H1 (cell line): ENCODE data around the gene MYBPC2. TPM values are rescaled to one million over a fixed set of nuclear protein-coding genes. Genes with fewer than 3 reads are reported as not detected.

Experiments
- CTCF ChIA-PET: fragments of 300-600 bp; sonication (Branson Sonifier 250); formaldehyde crosslinking; loops from one replicate; lab custom pipeline; 2021; ENCODE audit not compliant: partially characterized antibody; lab: Charles Lee
- POLR2A ChIA-PET: fragments of 300-600 bp; sonication (Branson Sonifier 250); formaldehyde crosslinking; loops from one replicate; lab custom pipeline; 2021; ENCODE audit warnings: inconsistent platforms; ENCODE audit not compliant: partially characterized antibody; lab: Charles Lee
- DNase-seq, 2 experiments: peaks; one replicate each; pipeline versions ENCODE4 v3.0.0 to v3.0.0-alpha.2; 2010 to 2022; ENCODE audit warnings: low spot score in 2 of 2, low read depth in 1 of 2, mixed read lengths in 1 of 2
- FAIRE-seq: peaks from 2 replicates; lab custom pipeline; 2011; peaks lifted over from hg19 to GRCh38; lab: Jason Lieb, UNC
- H2AFZ ChIP-seq: 2 replicates; pipeline ENCODE4 v1.8.1; 2012; ENCODE audit warnings: low read length, inconsistent platforms
- H2AK5ac ChIP-seq: 2 replicates; pipeline ENCODE4 v1.6.1; 2013; ENCODE audit warnings: low read depth, low read length
- H2BK120ac ChIP-seq: replicated peaks from 2 replicates; pipeline ENCODE3; 2013; ENCODE audit warnings: low read depth, low read length, inconsistent platforms
- H2BK12ac ChIP-seq: 2 replicates; pipeline ENCODE4 v1.6.1; 2013; ENCODE audit warnings: low read depth, low read length
- H2BK15ac ChIP-seq: 2 replicates; pipeline ENCODE4 v1.6.1; 2013; ENCODE audit warnings: low read length
- H2BK20ac ChIP-seq: 2 replicates; pipeline ENCODE4 v1.6.1; 2013; ENCODE audit warnings: low read length
- H2BK5ac ChIP-seq: 2 replicates; pipeline ENCODE4 v1.6.1; 2013; ENCODE audit warnings: low read depth, low read length
- H3K14ac ChIP-seq: 2 replicates; pipeline ENCODE4 v1.6.1; 2013; ENCODE audit warnings: inconsistent platforms; ENCODE audit not compliant: insufficient read length
- H3K18ac ChIP-seq: 2 replicates; pipeline ENCODE4 v1.6.1; 2013; ENCODE audit warnings: low read length; ENCODE audit errors: extremely low read depth
- H3K23ac ChIP-seq: 2 replicates; pipeline ENCODE4 v1.6.1; 2013; ENCODE audit warnings: inconsistent platforms; ENCODE audit not compliant: insufficient read length
- H3K23me2 ChIP-seq: 2 replicates; pipeline ENCODE4 v1.6.1; 2013; ENCODE audit warnings: low read depth, low read length
- H3K27ac ChIP-seq: 2 replicates; pipeline ENCODE4 v1.6.1; 2011; ENCODE audit warnings: low read depth, low read length, inconsistent platforms
- H3K27me3 ChIP-seq, 4 experiments: replicated peaks in 1 of 4; 1 replicate in 1 of 4; 2 replicates in 3 of 4; pipeline versions ENCODE4 v1.6.1 to v1.8.1; 2011 to 2013; ENCODE audit warnings: low read length in 3 of 4, mild to moderate bottlenecking in 3 of 4, inconsistent platforms in 2 of 4, mixed read lengths in 2 of 4, moderate library complexity in 1 of 4; ENCODE audit not compliant: control insufficient read depth in 3 of 4, insufficient read depth in 3 of 4; ENCODE audit errors: extremely low read depth in 1 of 4
- H3K36me3 ChIP-seq, 4 experiments: 2 replicates each; pipeline versions ENCODE4 v1.6.1 to v1.8.1; 2011 to 2013; ENCODE audit warnings: mild to moderate bottlenecking in 4 of 4, low read length in 3 of 4, moderate library complexity in 2 of 4, control low read depth in 1 of 4, inconsistent platforms in 1 of 4; ENCODE audit not compliant: insufficient read depth in 4 of 4, control insufficient read depth in 2 of 4
- H3K4ac ChIP-seq: replicated peaks from 2 replicates; pipeline ENCODE3; 2013; ENCODE audit warnings: low read length, low read depth, mixed read lengths, inconsistent platforms; ENCODE audit not compliant: insufficient read length
- H3K4me1 ChIP-seq, 4 experiments: replicated peaks in 1 of 4; 1 replicate in 1 of 4; 2 replicates in 3 of 4; pipeline versions ENCODE4 v1.6.1 to v1.8.1; 2011 to 2013; ENCODE audit warnings: low read length in 3 of 4, inconsistent platforms in 2 of 4, mixed read lengths in 1 of 4; ENCODE audit not compliant: insufficient read depth in 4 of 4, control insufficient read depth in 3 of 4
- H3K4me2 ChIP-seq, 2 experiments: 2 replicates each; pipeline versions ENCODE4 v1.6.1 to v1.8.1; 2011 to 2013; ENCODE audit warnings: low read depth in 2 of 2, low read length in 2 of 2, control low read depth in 1 of 2, inconsistent platforms in 1 of 2, mild to moderate bottlenecking in 1 of 2; ENCODE audit not compliant: insufficient read depth in 1 of 2
- H3K4me3 ChIP-seq, 4 experiments: fragments of 200-600, 300-600 bp in 1 of 4; sonication (generic), shearing (Covaris generic), sonication (Bioruptor Twin) in 1 of 4; 2 replicates each; pipeline versions ENCODE4 v1.5.1 to v1.8.1; 2011 to 2016; ENCODE audit warnings: low read length in 4 of 4, low read depth in 3 of 4, control low read depth in 2 of 4, inconsistent platforms in 2 of 4, mild to moderate bottlenecking in 2 of 4, mixed read lengths in 1 of 4, moderate library complexity in 1 of 4; ENCODE audit not compliant: insufficient read depth in 2 of 4; ENCODE audit errors: extremely low read depth in 1 of 4
- H3K56ac ChIP-seq: replicated peaks from 2 replicates; pipeline ENCODE3; 2013; ENCODE audit warnings: low read depth, mild to moderate bottlenecking, mixed read lengths, low read length, inconsistent platforms; ENCODE audit not compliant: insufficient read length
- H3K79me1 ChIP-seq: 2 replicates; pipeline ENCODE4 v1.6.1; 2013; ENCODE audit warnings: low read depth, low read length, control low read depth
- H3K79me2 ChIP-seq, 2 experiments: 2 replicates each; pipeline versions ENCODE4 v1.6.1 to v1.8.1; 2012 to 2013; ENCODE audit warnings: low read length in 2 of 2, mild to moderate bottlenecking in 2 of 2, inconsistent platforms in 1 of 2; ENCODE audit not compliant: insufficient read depth in 2 of 2, control insufficient read depth in 1 of 2
- H3K9ac ChIP-seq, 4 experiments: replicated peaks in 1 of 4; 1 replicate in 1 of 4; 2 replicates in 3 of 4; pipeline versions ENCODE4 v1.6.1 to v1.8.1; 2011 to 2013; ENCODE audit warnings: low read depth in 3 of 4, low read length in 3 of 4, control low read depth in 2 of 4, mild to moderate bottlenecking in 2 of 4, moderate library complexity in 2 of 4, inconsistent platforms in 1 of 4; ENCODE audit errors: extremely low read depth in 1 of 4
- H3K9me3 ChIP-seq, 2 experiments: 2 replicates each; pipeline versions ENCODE4 v1.6.1 to v1.8.1; 2012 to 2013; ENCODE audit warnings: mild to moderate bottlenecking in 2 of 2, moderate library complexity in 2 of 2, control low read depth in 1 of 2, inconsistent platforms in 1 of 2, low read depth in 1 of 2, low read length in 1 of 2, mixed read lengths in 1 of 2; ENCODE audit not compliant: insufficient read depth in 2 of 2
- H4K20me1 ChIP-seq, 2 experiments: replicated peaks in 1 of 2; 2 replicates each; pipeline versions ENCODE3 to v1.8.1; 2011 to 2013; ENCODE audit warnings: inconsistent platforms in 2 of 2, low read length in 2 of 2, mild to moderate bottlenecking in 1 of 2; ENCODE audit not compliant: insufficient read depth in 2 of 2, control insufficient read depth in 1 of 2
- H4K5ac ChIP-seq: 2 replicates; pipeline ENCODE4 v1.6.1; 2013; ENCODE audit warnings: low read length, low read depth, mixed read lengths, inconsistent platforms; ENCODE audit not compliant: insufficient read length
- H4K8ac ChIP-seq: 2 replicates; pipeline ENCODE4 v1.8.0; 2013; ENCODE audit warnings: mild to moderate bottlenecking, moderate library complexity, low read length, inconsistent platforms; ENCODE audit not compliant: insufficient read depth; ENCODE audit errors: extremely low read depth
- H4K91ac ChIP-seq: replicated peaks from 2 replicates; pipeline ENCODE3; 2013; ENCODE audit warnings: low read length, mixed read lengths, inconsistent platforms; ENCODE audit not compliant: insufficient read length
- ASH2L ChIP-seq: fragments of 200-600, 300-600 bp; sonication (generic); IDR thresholded peaks from one replicate; pipeline ENCODE4 v1.7.1; 2017; ENCODE audit warnings: low read length
- BCL11A ChIP-seq, 2 experiments: IDR thresholded peaks; one replicate each; pipeline ENCODE4 v1.6.1; 2011; ENCODE audit warnings: low read depth in 2 of 2, low read length in 2 of 2, mild to moderate bottlenecking in 2 of 2
- CEBPB ChIP-seq: IDR thresholded peaks from 2 replicates; pipeline ENCODE4 v1.6.1; 2012; ENCODE audit warnings: low read depth, low read length
- CHD1 ChIP-seq: IDR thresholded peaks from 2 replicates; pipeline ENCODE4 v1.6.1; 2012; ENCODE audit warnings: low read depth, low read length, improper control_type of control experiment
- CTBP2 ChIP-seq: IDR thresholded peaks from 2 replicates; pipeline ENCODE4 v1.7.0; 2011; ENCODE audit warnings: borderline replicate concordance, mild to moderate bottlenecking, moderate library complexity, mixed read lengths, low read length; ENCODE audit not compliant: insufficient read depth, insufficient read length
- HDAC6 ChIP-seq: IDR thresholded peaks from one replicate; pipeline ENCODE4 v1.7.1; 2012; ENCODE audit warnings: low read depth, mild to moderate bottlenecking, inconsistent platforms, low read length, moderate library complexity
- KDM1A ChIP-seq: fragments of 200-600, 300-600 bp; sonication (generic); IDR thresholded peaks from 2 replicates; pipeline ENCODE4 v1.7.1; 2016; ENCODE audit warnings: mild to moderate bottlenecking, low read length, borderline replicate concordance
- KDM5A ChIP-seq: fragments of 200-600 bp; IDR thresholded peaks from 2 replicates; pipeline ENCODE4 v1.7.1; 2012; ENCODE audit warnings: mild to moderate bottlenecking, low read length, inconsistent platforms, mixed read lengths
- SP4 ChIP-seq: IDR thresholded peaks from 2 replicates; pipeline ENCODE4 v1.6.1; 2012; ENCODE audit warnings: low read length, inconsistent platforms
- TBP ChIP-seq: IDR thresholded peaks from 2 replicates; pipeline ENCODE4 v1.6.1; 2011; ENCODE audit warnings: low read depth, low read length, improper control_type of control experiment
- WGBS, 2 experiments: shearing (Covaris generic) in 1 of 2; methylation state at CpG; one replicate each; pipeline versions ENCODE4 v1.1.6 to v1.1.7; 2013 to 2015; ENCODE audit warnings: low lambda C conversion rate in 2 of 2, mixed read lengths in 2 of 2, inconsistent platforms in 1 of 2, low coverage in 1 of 2, missing lambda C conversion rate in 1 of 2; ENCODE audit not compliant: insufficient replicate concordance in 2 of 2, insufficient coverage in 1 of 2, insufficient read length in 1 of 2; ENCODE audit errors: extremely low coverage in 1 of 2, missing lambda C conversion rate in 1 of 2; 5-methylcytosine and 5-hydroxymethylcytosine counted together
- polyA plus RNA-seq, 7 experiments: library from polyadenylated mRNA; depleted of rRNA in 3 of 7; stranded (reverse) in 5 of 7; unstranded in 2 of 7; fragments of >200 nt in 5 of 7; fragments of 200-250 nt in 2 of 7; gene quantifications; 1 replicate in 5 of 7; 2 replicates in 1 of 7; 4 replicates in 1 of 7; pipeline versions ENCODE4 v1.2.1 to v1.2.3, GENCODE V29; 2011 to 2013; ENCODE audit warnings: missing spikeins in 2 of 7, mixed read lengths in 2 of 7
- total RNA-seq: library from RNA; stranded (reverse); fragmentation: NEBNext Ultra II Directional; extraction: Animal tissue kit (Norgen Biotek cat#: 25700); gene quantifications from 2 replicates; pipeline ENCODE4 v1.2.1, GENCODE V29; 2021

The MYBPC2 gene
- total and polyA plus RNA-seq, 2 of the 8 experiments (the other 6 are each of a cell fraction or from before 2014, with no cell fraction given) = 1.8 to 3.1 TPM

GRCh38 chr19:50413531-50413930 lies 19.2 kb upstream of the MYBPC2 start:
- no peaks in the 10 kb centered on the region for H3K79me2 ChIP-seq
- FAIRE-seq = no peak
- ChIA-PET POLR2A (interaction anchor here (1.3 kb wide), 1 partner anchor 30 kb away, joined by 4 read pairs; no protein-coding TSS in a partner anchor), CTCF (interaction anchor here (0.6 to 2.3 kb wide), 6 partner anchors 8 to 1941 kb away, joined by 3 to 12 read pairs (median 4); partner anchors contain the start of gene NR1H2)
- TF ChIP-seq TBP (no peak), CTBP2 (no peak), CHD1 (no peak), KDM5A (no peak), HDAC6 (no peak), SP4 (no peak), KDM1A (no peak), CEBPB (no peak), ASH2L (no peak), BCL11A (IDR thresholded peaks at IDR 0.05; ENCODE audit: low read depth in 2 of 2, low read length in 2 of 2) (no peak)
- H4K8ac ChIP-seq = no peak overlapping the region
- no peak overlapping the region for H2BK20ac ChIP-seq
- H3K27ac ChIP-seq = no peak overlapping the region
- H3K9me3 ChIP-seq = no peaks in the 10 kb centered on the region
- H2BK5ac ChIP-seq = no peak overlapping the region
- no peak overlapping the region for H2BK15ac ChIP-seq
- no peaks in the 10 kb centered on the region for H3K79me1 ChIP-seq
- no peak overlapping the region for H2AFZ ChIP-seq
- H4K20me1 ChIP-seq = peaks cover 0 to 11% of the 10 kb centered on the region in 2 experiments
- H2BK120ac ChIP-seq = no peak overlapping the region
- H2AK5ac ChIP-seq = no peak overlapping the region
- H3K23me2 ChIP-seq = peaks cover 1% of the 10 kb centered on the region; the same call in 1 of the 2 replicates
- H3K18ac ChIP-seq = no peak overlapping the region
- no peak overlapping the region for H2BK12ac ChIP-seq
- no peak overlapping the region for H3K56ac ChIP-seq
- H3K27me3 ChIP-seq = no peaks in the 10 kb centered on the region
- H3K23ac ChIP-seq = no peak overlapping the region
- H3K4ac ChIP-seq = no peak overlapping the region
- no peak overlapping the region for H4K5ac ChIP-seq
- H4K91ac ChIP-seq = no peak overlapping the region
- no peak overlapping the region for H3K4me2 ChIP-seq
- H3K14ac ChIP-seq = no peak overlapping the region
- 98% methylated on average over 18 of the region's 21 CpGs; no CpG with 5 or more reads in 1 of the 2 experiments for WGBS, 2 experiments
- peaks cover 0 to 11% (median 3%) of the 10 kb centered on the region in 4 experiments; a peak in 5 of 7 replicates for H3K4me1 ChIP-seq
- H3K36me3 ChIP-seq = peaks cover 13 to 24% (median 15%) of the 10 kb centered on the region in 4 experiments; a peak in 7 of 8 replicates
- no peak for DNase-seq
- no peak overlapping the region for H3K9ac ChIP-seq
- no peak overlapping the region for H3K4me3 ChIP-seq
